ENCODE results near the gene CD160. TPM values are rescaled to one million over a fixed set of nuclear protein-coding genes. Genes with fewer than 3 reads are reported as not detected.
"Not testable (repeated sequence)": the region's sequence is repeated elsewhere in the genome, so short reads cannot be mapped to it uniquely, and the experiment has no call there.

The CD160 gene
- total and polyA plus RNA-seq, 5 donors = not detected

GRCh38 chr1:145711213-145711651, 8.1 kb upstream of the CD160 start:
- intact Hi-C loops (cut with DNase I) = no loop called here
- ATAC-seq (no peak), DNase-seq (no peak)
- H3K4me1 ChIP-seq (ENCODE audit: control insufficient read depth, insufficient read depth, low read length) = peaks cover 1% of the 10 kb centered on the region
- WGBS = 59% methylated on average over 3 of the region's 3 CpGs
- no peaks in the 10 kb centered on the region for H3K27me3 ChIP-seq (ENCODE audit: control insufficient read depth, insufficient read depth)
- no peaks in the 10 kb centered on the region for H3K9me3 ChIP-seq (ENCODE audit: control insufficient read depth, low read length)
- no peak overlapping the region for H3K27ac ChIP-seq (ENCODE audit: low read length)
- no peak overlapping the region for H3K4me3 ChIP-seq (ENCODE audit: low read length)

GRCh38 chr1:145714524-145715111, 4.7 kb upstream of the CD160 start:
- WGBS = 45% methylated on average over 6 of the region's 6 CpGs
- Histone ChIP-seq H3K4me3 (ENCODE audit: low read length) (no peak overlapping the region), H3K9me3 (ENCODE audit: control insufficient read depth, low read length) (no peaks in the 10 kb centered on the region), H3K27ac (ENCODE audit: low read length) (peak overlapping the region; percentile 82), H3K27me3 (ENCODE audit: control insufficient read depth, insufficient read depth) (no peaks in the 10 kb centered on the region), H3K4me1 (ENCODE audit: control insufficient read depth, insufficient read depth, low read length) (peaks cover 1% of the 10 kb centered on the region)
- ATAC-seq (peak; percentile 88 to 89), DNase-seq (peak; percentile 45 to 80 (median 69))
- intact Hi-C loops (cut with DNase I) = no loop called here

GRCh38 chr1:145716641-145717345, 2.5 kb upstream of the CD160 start:
- Histone ChIP-seq H3K27ac (ENCODE audit: low read length) (no peak overlapping the region), H3K4me3 (ENCODE audit: low read length) (no peak overlapping the region), H3K9me3 (ENCODE audit: control insufficient read depth, low read length) (no peaks in the 10 kb centered on the region), H3K4me1 (ENCODE audit: control insufficient read depth, insufficient read depth, low read length) (peaks cover 1% of the 10 kb centered on the region), H3K27me3 (ENCODE audit: control insufficient read depth, insufficient read depth) (no peaks in the 10 kb centered on the region)
- ATAC-seq (no peak), DNase-seq (no peak)
- intact Hi-C loops (cut with DNase I) = no loop called here
- WGBS = 78% methylated on average over 10 of the region's 10 CpGs

GRCh38 chr1:145717833-145718232, 1.5 kb upstream of the CD160 start:
- intact Hi-C loops (cut with DNase I) = no loop called here

GRCh38 chr1:145718465-145718864, 834 bp upstream of the CD160 start:
- H3K4me1 ChIP-seq (ENCODE audit: control insufficient read depth, insufficient read depth, low read length); H3K4me3 ChIP-seq (ENCODE audit: low read length); DNase-seq; H3K27ac ChIP-seq (ENCODE audit: low read length); H3K9me3 ChIP-seq (ENCODE audit: control insufficient read depth, low read length); intact Hi-C loops (cut with DNase I); ATAC-seq; H3K27me3 ChIP-seq (ENCODE audit: control insufficient read depth, insufficient read depth): not testable (repeated sequence)
- whole genome bisulfite sequencing = 95% methylated on average over 5 of the region's 5 CpGs

More at GRCh38 chr1:145717833-145718232, 1.5 kb upstream of the CD160 start:
- no peak for DNase-seq
- WGBS = 61% methylated on average over 1 of the region's 1 CpG
- Histone ChIP-seq H3K27ac (ENCODE audit: low read length) (no peak overlapping the region), H3K4me1 (ENCODE audit: control insufficient read depth, insufficient read depth, low read length) (peaks cover 1% of the 10 kb centered on the region), H3K27me3 (ENCODE audit: control insufficient read depth, insufficient read depth) (no peaks in the 10 kb centered on the region), H3K4me3 (ENCODE audit: low read length) (no peak overlapping the region), H3K9me3 (ENCODE audit: control insufficient read depth, low read length) (no peaks in the 10 kb centered on the region)
- no peak for ATAC-seq

GRCh38 chr1:145720556-145720877, 1.2 kb downstream of the CD160 start:
- no peak for ATAC-seq
- H3K27ac ChIP-seq (ENCODE audit: low read length) = no peak overlapping the region
- H3K9me3 ChIP-seq (ENCODE audit: control insufficient read depth, low read length) = no peaks in the 10 kb centered on the region
- 29% methylated on average over 5 of the region's 5 CpGs for WGBS
- H3K27me3 ChIP-seq (ENCODE audit: control insufficient read depth, insufficient read depth) = no peaks in the 10 kb centered on the region
- DNase-seq = no peak
- intact Hi-C loops (cut with DNase I) = no loop called here
- H3K4me3 ChIP-seq (ENCODE audit: low read length) = no peak overlapping the region
- H3K4me1 ChIP-seq (ENCODE audit: control insufficient read depth, insufficient read depth, low read length) = no peaks in the 10 kb centered on the region

GRCh38 chr1:145720878-145721671, 1.8 kb downstream of the CD160 start:
- ATAC-seq (peak; percentile 94 to 95), DNase-seq (peak; percentile 69 to 88 (median 85))
- no peaks in the 10 kb centered on the region for H3K27me3 ChIP-seq (ENCODE audit: control insufficient read depth, insufficient read depth)
- no peak overlapping the region for H3K27ac ChIP-seq (ENCODE audit: low read length)
- 9% methylated on average over 47 of the region's 47 CpGs for WGBS
- H3K9me3 ChIP-seq (ENCODE audit: control insufficient read depth, low read length) = no peaks in the 10 kb centered on the region
- H3K4me1 ChIP-seq (ENCODE audit: control insufficient read depth, insufficient read depth, low read length) = no peaks in the 10 kb centered on the region
- intact Hi-C loops (cut with DNase I) = no loop called here
- H3K4me3 ChIP-seq (ENCODE audit: low read length) = no peak overlapping the region

GRCh38 chr1:145726193-145726592, 6.9 kb downstream of the CD160 start:
- intact Hi-C loops (cut with DNase I); ATAC-seq; H3K27me3 ChIP-seq (ENCODE audit: control insufficient read depth, insufficient read depth); H3K4me1 ChIP-seq (ENCODE audit: control insufficient read depth, insufficient read depth, low read length); H3K27ac ChIP-seq (ENCODE audit: low read length); H3K4me3 ChIP-seq (ENCODE audit: low read length); DNase-seq; H3K9me3 ChIP-seq (ENCODE audit: control insufficient read depth, low read length): not testable (repeated sequence)
- WGBS = 98% methylated on average over 5 of the region's 5 CpGs

GRCh38 chr1:145729196-145729595, 9.9 kb downstream of the CD160 start:
- WGBS = 66% methylated on average over 5 of the region's 5 CpGs
- DNase-seq (no peak), ATAC-seq (no peak)
- Histone ChIP-seq H3K4me3 (ENCODE audit: low read length) (no peak overlapping the region), H3K4me1 (ENCODE audit: control insufficient read depth, insufficient read depth, low read length) (no peaks in the 10 kb centered on the region), H3K27me3 (ENCODE audit: control insufficient read depth, insufficient read depth) (no peaks in the 10 kb centered on the region), H3K27ac (ENCODE audit: low read length) (no peak overlapping the region), H3K9me3 (ENCODE audit: control insufficient read depth, low read length) (no peaks in the 10 kb centered on the region)
- intact Hi-C loops (cut with DNase I) = no loop called here

- H3K27me3 ChIP-seq (ENCODE audit: control insufficient read depth, insufficient read depth) = no peaks in the 10 kb centered on the region
- intact Hi-C loops (cut with DNase I) = no loop called here
Measured at GRCh38 chr1:145729666-145730436, 10.6 kb downstream of the CD160 start.

More at GRCh38 chr1:145729666-145730436, 10.6 kb downstream of the CD160 start:
- no peaks in the 10 kb centered on the region for H3K9me3 ChIP-seq (ENCODE audit: control insufficient read depth, low read length)
- no peak for DNase-seq
- ATAC-seq = no peak
- WGBS = 93% methylated on average over 5 of the region's 5 CpGs
- no peaks in the 10 kb centered on the region for H3K4me1 ChIP-seq (ENCODE audit: control insufficient read depth, insufficient read depth, low read length)
- no peak overlapping the region for H3K27ac ChIP-seq (ENCODE audit: low read length)
- H3K4me3 ChIP-seq (ENCODE audit: low read length) = no peak overlapping the region
